Upper lobe of left lung (tissue), 4 donors: Measurements from ENCODE around the gene PRKAR2B.

ENCODE experiments used
- EP300 ChIP-seq, 4 donors: sonication (generic); formaldehyde crosslinking; IDR thresholded peaks; one replicate each; pipeline ENCODE4 v1.5.1; 2017; ENCODE audit warnings: antibody characterized with exemption in 4 of 4, control low read depth in 2 of 4
- POLR2AphosphoS5 ChIP-seq, 2 donors: sonication (generic); formaldehyde crosslinking; IDR thresholded peaks; one replicate each; pipeline ENCODE4 v1.5.1; 2017; ENCODE audit warnings: antibody characterized with exemption in 2 of 2
- TF ChIP-seq, protein P1 (sequence below), 6 experiments: fragments of 450-650 bp in 4 of 6; fragments of 200-600 bp in 2 of 6; sonication (generic) in 2 of 6; IDR thresholded peaks; one replicate each; pipeline ENCODE4 v1.5.1; 2016 to 2019; ENCODE audit warnings: antibody characterized with exemption in 6 of 6

DNA sequence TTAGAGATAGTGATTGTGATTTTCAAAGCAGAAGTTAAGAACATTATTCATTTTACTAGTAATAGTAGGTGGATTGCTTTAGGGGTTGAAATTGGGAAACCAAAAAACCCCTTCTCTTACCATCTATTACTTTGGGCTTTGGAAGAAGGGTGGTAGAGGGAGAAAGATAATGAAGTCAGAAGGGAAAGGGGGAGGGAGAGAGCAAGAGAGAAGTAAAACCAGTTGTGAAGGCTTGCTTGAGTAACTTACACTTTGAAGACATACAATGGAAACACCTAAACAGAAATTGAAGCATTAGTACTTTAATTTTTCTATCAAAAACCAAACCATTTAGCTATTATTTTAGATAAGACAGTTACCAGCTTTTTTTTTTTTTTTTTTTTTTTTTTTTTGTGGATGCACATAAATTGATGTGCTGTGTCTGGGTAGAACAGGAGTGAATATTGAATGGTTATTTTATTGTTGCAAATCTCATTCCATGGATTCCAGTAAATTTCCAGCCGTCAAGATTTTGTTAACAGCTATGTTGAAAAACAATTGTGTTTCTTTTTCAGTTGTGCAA, 5.5 kb downstream of the PRKAR2B start:
- TF ChIP-seq, protein P1, sequence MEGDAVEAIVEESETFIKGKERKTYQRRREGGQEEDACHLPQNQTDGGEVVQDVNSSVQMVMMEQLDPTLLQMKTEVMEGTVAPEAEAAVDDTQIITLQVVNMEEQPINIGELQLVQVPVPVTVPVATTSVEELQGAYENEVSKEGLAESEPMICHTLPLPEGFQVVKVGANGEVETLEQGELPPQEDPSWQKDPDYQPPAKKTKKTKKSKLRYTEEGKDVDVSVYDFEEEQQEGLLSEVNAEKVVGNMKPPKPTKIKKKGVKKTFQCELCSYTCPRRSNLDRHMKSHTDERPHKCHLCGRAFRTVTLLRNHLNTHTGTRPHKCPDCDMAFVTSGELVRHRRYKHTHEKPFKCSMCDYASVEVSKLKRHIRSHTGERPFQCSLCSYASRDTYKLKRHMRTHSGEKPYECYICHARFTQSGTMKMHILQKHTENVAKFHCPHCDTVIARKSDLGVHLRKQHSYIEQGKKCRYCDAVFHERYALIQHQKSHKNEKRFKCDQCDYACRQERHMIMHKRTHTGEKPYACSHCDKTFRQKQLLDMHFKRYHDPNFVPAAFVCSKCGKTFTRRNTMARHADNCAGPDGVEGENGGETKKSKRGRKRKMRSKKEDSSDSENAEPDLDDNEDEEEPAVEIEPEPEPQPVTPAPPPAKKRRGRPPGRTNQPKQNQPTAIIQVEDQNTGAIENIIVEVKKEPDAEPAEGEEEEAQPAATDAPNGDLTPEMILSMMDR (IDR thresholded peaks at IDR 0.05) = no peak
- TF ChIP-seq EP300 (IDR thresholded peaks at IDR 0.05) (no peak), POLR2AphosphoS5 (IDR thresholded peaks at IDR 0.05) (no peak)
